B cell (primary cell): ENCODE data around the gene OR1I1. TPM values are rescaled to one million over a fixed set of nuclear protein-coding genes. Genes with fewer than 3 reads are reported as not detected.

Experiments used
- ATAC-seq: fragments of 200-7000 bp; cut with Tn5 transposase; one replicate; pipeline ENCODE4 v1.10.0; 2021; ENCODE audit warnings: low read depth, mild to moderate bottlenecking, moderate number of reproducible peaks, moderate library complexity
- CTCF ChIA-PET: fragments of 350-600 bp; sonication (Branson Sonifier 250); formaldehyde crosslinking; loops from one replicate; lab custom pipeline; 2021; ENCODE audit warnings: antibody characterized with exemption, inconsistent platforms; lab: Charles Lee
- POLR2A ChIA-PET: fragments of 350-600 bp; sonication (Branson Sonifier 250); formaldehyde crosslinking; loops from one replicate; lab custom pipeline; 2021; ENCODE audit warnings: antibody characterized with exemption; lab: Charles Lee
- DNase-seq: peaks from one replicate; pipeline ENCODE4 v3.0.0; 2013
- H2AFZ ChIP-seq: 2 replicates; pipeline ENCODE4 v1.6.1; 2012; ENCODE audit warnings: mild to moderate bottlenecking, low read depth, low read length; ENCODE audit not compliant: insufficient read depth, poor library complexity, severe bottlenecking
- H3K27ac ChIP-seq, 2 donors: 1 replicate in 1 of 2; 2 replicates in 1 of 2; pipeline ENCODE4 v1.5.1; 2012 to 2013; ENCODE audit warnings: low read length in 2 of 2, mild to moderate bottlenecking in 2 of 2, moderate library complexity in 1 of 2
- H3K27me3 ChIP-seq, 4 experiments: fragments of 200-600 bp in 1 of 4; sonication (generic) in 1 of 4; replicated peaks in 1 of 4; 1 replicate in 2 of 4; 2 replicates in 2 of 4; pipeline versions ENCODE4 v1.6.1 to v1.7.0; 2013 to 2016; ENCODE audit warnings: low read length in 3 of 4, mild to moderate bottlenecking in 2 of 4, mixed read lengths in 1 of 4, moderate library complexity in 1 of 4; ENCODE audit not compliant: insufficient read depth in 4 of 4, control insufficient read depth in 3 of 4; ENCODE audit errors: control extremely low read depth in 1 of 4
- H3K36me3 ChIP-seq, 2 experiments: replicated peaks in 1 of 2; 1 replicate in 1 of 2; 2 replicates in 1 of 2; pipeline versions ENCODE4 v1.6.1 to v1.7.1; 2013; ENCODE audit warnings: low read length in 1 of 2; ENCODE audit not compliant: insufficient read depth in 2 of 2, control insufficient read depth in 1 of 2; ENCODE audit errors: control extremely low read depth in 1 of 2, extremely low read depth in 1 of 2
- H3K4me1 ChIP-seq, 2 donors: fragments of 200-600 bp in 1 of 2; sonication (generic) in 1 of 2; 1 replicate in 1 of 2; 2 replicates in 1 of 2; pipeline versions ENCODE4 v1.5.1 to v1.6.1; 2013 to 2017; ENCODE audit warnings: low read length in 2 of 2; ENCODE audit not compliant: control insufficient read depth in 2 of 2, insufficient read depth in 2 of 2
- H3K4me2 ChIP-seq: replicated peaks from 2 replicates; pipeline ENCODE3; 2012; ENCODE audit warnings: mild to moderate bottlenecking, low read depth, low read length; ENCODE audit not compliant: poor library complexity, severe bottlenecking
- H3K4me3 ChIP-seq, 5 experiments: fragments of 200-600 bp in 1 of 5; sonication (generic) in 1 of 5; 1 replicate in 3 of 5; 2 replicates in 2 of 5; pipeline versions ENCODE4 v1.5.1 to v1.7.0; 2011 to 2016; ENCODE audit warnings: low read length in 4 of 5, mild to moderate bottlenecking in 4 of 5, low read depth in 2 of 5, control low read depth in 1 of 5, moderate library complexity in 1 of 5; ENCODE audit not compliant: insufficient read depth in 1 of 5; ENCODE audit errors: control extremely low read depth in 1 of 5, extremely low read depth in 1 of 5
- H3K79me2 ChIP-seq: fragments of 200-600 bp; sonication (generic); one replicate; pipeline ENCODE4 v1.6.0; 2016; ENCODE audit warnings: low read length; ENCODE audit not compliant: control insufficient read depth, insufficient read depth
- H3K9ac ChIP-seq: fragments of 200-600 bp; sonication (generic); 2 replicates; pipeline ENCODE4 v1.6.1; 2017; ENCODE audit warnings: mild to moderate bottlenecking, low read length, moderate library complexity
- H3K9me3 ChIP-seq, 3 donors: one replicate each; pipeline versions ENCODE4 v1.6.1 to v1.7.1; 2013; ENCODE audit warnings: low read length in 2 of 3; ENCODE audit not compliant: control insufficient read depth in 2 of 3, insufficient read depth in 1 of 3; ENCODE audit errors: control extremely low read depth in 1 of 3
- H4K20me1 ChIP-seq: 2 replicates; pipeline ENCODE4 v1.6.0; 2012; ENCODE audit warnings: mild to moderate bottlenecking, low read length; ENCODE audit not compliant: insufficient read depth, control insufficient read depth, poor library complexity, severe bottlenecking
- H3K27ac Mint-ChIP-seq: one replicate; pipeline ENCODE4 v1.8.0; 2021; ENCODE audit warnings: mixed read lengths
- H3K27me3 Mint-ChIP-seq: one replicate; pipeline ENCODE4 v1.8.0; 2021; ENCODE audit warnings: mixed read lengths
- H3K4me1 Mint-ChIP-seq: one replicate; pipeline ENCODE4 v1.8.0; 2021; ENCODE audit warnings: mixed read lengths
- H3K4me3 Mint-ChIP-seq: one replicate; pipeline ENCODE4 v1.8.0; 2021; ENCODE audit warnings: mixed read lengths
- H3K9me3 Mint-ChIP-seq: one replicate; pipeline ENCODE4 v1.8.0; 2022; ENCODE audit warnings: mixed read lengths; ENCODE audit not compliant: insufficient read depth
- EZH2 ChIP-seq: IDR thresholded peaks from 2 replicates; pipeline ENCODE4 v1.6.1; 2012; ENCODE audit warnings: borderline replicate concordance, low read depth, mild to moderate bottlenecking, moderate library complexity, low read length; ENCODE audit not compliant: insufficient read depth, poor library complexity, severe bottlenecking
- WGBS: methylation state at CpG from one replicate; pipeline ENCODE4 v1.1.5; 2013; ENCODE audit warnings: missing lambda C conversion rate; ENCODE audit not compliant: insufficient coverage; 5-methylcytosine and 5-hydroxymethylcytosine counted together
- intact Hi-C: fragments of 100-400 bp; cut with micrococcal nuclease; formaldehyde crosslinking; loops from one replicate; pipeline ENCODE4 v1.10.0; 2022
- polyA plus RNA-seq: library from polyadenylated mRNA; depleted of rRNA; stranded (reverse); fragments of >200 nt; gene quantifications from 2 replicates; pipeline ENCODE4 v1.2.3, GENCODE V29; 2012
- total RNA-seq, 2 donors: library from RNA; stranded (reverse); fragments of 120-200 nt in 1 of 2; gene quantifications; 1 replicate in 1 of 2; 2 replicates in 1 of 2; pipeline versions ENCODE4 v1.2.3 to v1.2.4, GENCODE V29; 2013 to 2022
- TF ChIP-seq, protein P1 (sequence below): fragments of 200-600 bp; IDR thresholded peaks from one replicate; pipeline ENCODE4 v1.8.0; 2022; ENCODE audit warnings: antibody characterized with exemption, mild to moderate bottlenecking

OR1I1 gene
- total and polyA plus RNA-seq, 2 donors (not counting 1 experiment from before 2014, with no cell fraction given) = not detected

DNA sequence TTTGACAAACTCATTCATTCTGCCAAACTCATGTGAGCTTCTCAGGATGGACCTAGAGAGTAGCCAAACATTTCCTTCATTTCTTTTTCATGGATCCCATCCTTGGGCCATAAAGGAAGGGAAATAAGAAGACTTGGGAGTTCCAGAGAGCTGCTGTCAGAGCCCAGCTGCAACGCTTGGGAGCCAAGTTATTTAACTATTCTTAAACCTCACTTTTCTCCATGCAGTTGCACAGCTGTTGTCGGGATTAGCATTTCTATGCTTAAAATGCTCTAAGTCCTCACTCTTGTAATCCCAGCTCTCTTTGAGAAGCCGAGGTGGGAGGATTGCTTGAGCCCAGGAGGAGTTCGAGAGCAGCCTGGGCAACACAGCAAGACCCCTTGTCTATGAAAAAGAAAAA, 44.4 kb upstream of the OR1I1 start:
- Histone ChIP-seq H3K79me2 (no peaks in the 10 kb centered on the region), H3K27me3 (peaks cover 0 to 6% (median 0%) of the 10 kb centered on the region in 4 experiments), H3K27ac (no peak overlapping the region), H3K9ac (no peak overlapping the region), H3K4me3 (no peak overlapping the region), H4K20me1 (no peaks in the 10 kb centered on the region), H3K4me1 (no peaks in the 10 kb centered on the region), H2AFZ (no peak overlapping the region), H3K4me2 (no peak overlapping the region), H3K36me3 (no peaks in the 10 kb centered on the region), H3K9me3 (no peaks in the 10 kb centered on the region)
- no peaks in the 10 kb centered on the region for H3K9me3 Mint-ChIP-seq
- CTCF ChIA-PET = no interaction called here
- 80% methylated on average over 1 of the region's 4 CpGs for WGBS
- no peak overlapping the region for H3K4me3 Mint-ChIP-seq
- H3K4me1 Mint-ChIP-seq = no peaks in the 10 kb centered on the region
- TF ChIP-seq, protein P1, sequence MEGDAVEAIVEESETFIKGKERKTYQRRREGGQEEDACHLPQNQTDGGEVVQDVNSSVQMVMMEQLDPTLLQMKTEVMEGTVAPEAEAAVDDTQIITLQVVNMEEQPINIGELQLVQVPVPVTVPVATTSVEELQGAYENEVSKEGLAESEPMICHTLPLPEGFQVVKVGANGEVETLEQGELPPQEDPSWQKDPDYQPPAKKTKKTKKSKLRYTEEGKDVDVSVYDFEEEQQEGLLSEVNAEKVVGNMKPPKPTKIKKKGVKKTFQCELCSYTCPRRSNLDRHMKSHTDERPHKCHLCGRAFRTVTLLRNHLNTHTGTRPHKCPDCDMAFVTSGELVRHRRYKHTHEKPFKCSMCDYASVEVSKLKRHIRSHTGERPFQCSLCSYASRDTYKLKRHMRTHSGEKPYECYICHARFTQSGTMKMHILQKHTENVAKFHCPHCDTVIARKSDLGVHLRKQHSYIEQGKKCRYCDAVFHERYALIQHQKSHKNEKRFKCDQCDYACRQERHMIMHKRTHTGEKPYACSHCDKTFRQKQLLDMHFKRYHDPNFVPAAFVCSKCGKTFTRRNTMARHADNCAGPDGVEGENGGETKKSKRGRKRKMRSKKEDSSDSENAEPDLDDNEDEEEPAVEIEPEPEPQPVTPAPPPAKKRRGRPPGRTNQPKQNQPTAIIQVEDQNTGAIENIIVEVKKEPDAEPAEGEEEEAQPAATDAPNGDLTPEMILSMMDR = no peak
- TF ChIP-seq EZH2 = no peak
- H3K27me3 Mint-ChIP-seq = peaks cover 27% of the 10 kb centered on the region
- DNase-seq (no peak), ATAC-seq (no peak)
- H3K27ac Mint-ChIP-seq = no peak overlapping the region
- POLR2A ChIA-PET = no interaction called here
- intact Hi-C loops = no loop called here

DNA sequence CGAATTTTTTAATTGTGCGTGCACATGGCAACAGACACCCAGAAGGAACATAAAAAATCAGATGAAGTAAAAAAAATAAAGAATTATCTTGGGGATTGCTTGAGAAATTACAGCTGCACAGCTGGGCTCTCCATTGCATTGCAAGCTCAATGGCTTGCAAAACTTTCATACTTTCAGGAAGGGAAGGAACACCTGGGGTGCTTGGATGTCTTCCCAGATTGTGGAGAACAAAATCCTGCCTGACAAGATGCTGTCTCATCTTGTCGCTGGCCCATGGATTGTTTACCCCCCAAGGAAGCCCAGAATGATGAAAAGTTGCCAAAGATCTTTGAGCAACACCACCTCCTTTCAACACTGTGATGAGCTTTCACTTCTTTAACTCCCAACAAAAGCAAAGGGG, 43.7 kb upstream of the OR1I1 start:
- 66% methylated on average over 3 of the region's 3 CpGs for WGBS
- H3K4me2 ChIP-seq = no peak overlapping the region

More for the DNA sequence above, 43.7 kb upstream of the OR1I1 start:
- ChIA-PET POLR2A (no interaction called here), CTCF (no interaction called here)
- Mint-ChIP-seq H3K4me1 (no peaks in the 10 kb centered on the region), H3K4me3 (no peak overlapping the region), H3K27ac (no peak overlapping the region), H3K27me3 (peaks cover 27% of the 10 kb centered on the region), H3K9me3 (no peaks in the 10 kb centered on the region)
- DNase-seq (no peak), ATAC-seq (no peak)
- Histone ChIP-seq H3K4me3 (no peak overlapping the region), H3K79me2 (no peaks in the 10 kb centered on the region), H3K27ac (no peak overlapping the region), H4K20me1 (no peaks in the 10 kb centered on the region), H2AFZ (no peak overlapping the region), H3K9me3 (no peaks in the 10 kb centered on the region), H3K27me3 (peaks cover 0 to 6% (median 0%) of the 10 kb centered on the region in 4 experiments), H3K9ac (no peak overlapping the region), H3K4me1 (no peaks in the 10 kb centered on the region), H3K36me3 (no peaks in the 10 kb centered on the region)
- TF ChIP-seq, protein P1 = no peak
- TF ChIP-seq EZH2 = no peak
- intact Hi-C loops = no loop called here
